ENCODE measurements around the gene CCDC85A.

DNA sequence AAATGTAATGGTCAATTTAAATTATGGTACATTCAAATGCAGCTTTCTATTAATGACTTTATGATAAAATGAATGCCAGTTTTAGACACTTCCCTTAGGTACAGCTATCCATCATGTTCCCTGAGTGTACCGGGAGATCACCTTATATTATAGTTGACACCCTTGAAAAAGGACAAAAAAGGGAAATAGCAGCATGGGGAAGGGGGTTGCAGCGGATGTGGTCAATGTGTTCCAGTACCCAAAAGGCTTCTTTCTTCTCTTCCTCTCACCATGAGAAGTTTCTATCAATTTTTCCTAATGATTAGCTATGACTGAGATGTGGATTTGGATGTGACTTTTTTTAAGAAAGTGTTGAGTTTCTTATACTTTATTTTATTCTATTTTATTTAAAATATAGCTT lies 154.4 kb downstream of the CCDC85A start:
- TF ChIP-seq, protein P1, sequence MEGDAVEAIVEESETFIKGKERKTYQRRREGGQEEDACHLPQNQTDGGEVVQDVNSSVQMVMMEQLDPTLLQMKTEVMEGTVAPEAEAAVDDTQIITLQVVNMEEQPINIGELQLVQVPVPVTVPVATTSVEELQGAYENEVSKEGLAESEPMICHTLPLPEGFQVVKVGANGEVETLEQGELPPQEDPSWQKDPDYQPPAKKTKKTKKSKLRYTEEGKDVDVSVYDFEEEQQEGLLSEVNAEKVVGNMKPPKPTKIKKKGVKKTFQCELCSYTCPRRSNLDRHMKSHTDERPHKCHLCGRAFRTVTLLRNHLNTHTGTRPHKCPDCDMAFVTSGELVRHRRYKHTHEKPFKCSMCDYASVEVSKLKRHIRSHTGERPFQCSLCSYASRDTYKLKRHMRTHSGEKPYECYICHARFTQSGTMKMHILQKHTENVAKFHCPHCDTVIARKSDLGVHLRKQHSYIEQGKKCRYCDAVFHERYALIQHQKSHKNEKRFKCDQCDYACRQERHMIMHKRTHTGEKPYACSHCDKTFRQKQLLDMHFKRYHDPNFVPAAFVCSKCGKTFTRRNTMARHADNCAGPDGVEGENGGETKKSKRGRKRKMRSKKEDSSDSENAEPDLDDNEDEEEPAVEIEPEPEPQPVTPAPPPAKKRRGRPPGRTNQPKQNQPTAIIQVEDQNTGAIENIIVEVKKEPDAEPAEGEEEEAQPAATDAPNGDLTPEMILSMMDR (IDR thresholded peaks at IDR 0.05; ENCODE audit: poor library complexity), result no peak
- no peak for TF ChIP-seq EZH2 (IDR thresholded peaks at IDR 0.05; ENCODE audit: borderline replicate concordance)
- no peak for TF ChIP-seq EZH2phosphoT487 (IDR thresholded peaks at IDR 0.05; ENCODE audit: low read depth, severe bottlenecking, unreplicated experiment)
